Keratinocyte (primary cell): ENCODE measurements around the gene ZBTB7A. TPM values are rescaled to one million over a fixed set of nuclear protein-coding genes. Genes with fewer than 3 reads are reported as not detected.

Experiments used
- DNase-seq: peaks from one replicate; pipeline ENCODE4 v3.0.0-alpha.2; 2011; ENCODE audit warnings: low read depth, missing footprints, low spot score
- FAIRE-seq: peaks from 2 replicates; lab custom pipeline; 2011; peaks lifted over from hg19 to GRCh38; lab: Jason Lieb, UNC
- H2AFZ ChIP-seq: 2 replicates; pipeline ENCODE4 v1.6.0; 2012; ENCODE audit warnings: low read length, control low read depth, inconsistent platforms; ENCODE audit not compliant: control insufficient read depth
- H3K27ac ChIP-seq: 2 replicates; pipeline ENCODE4 v1.5.1; 2011; ENCODE audit warnings: low read length; ENCODE audit not compliant: control insufficient read depth, insufficient read depth
- H3K27me3 ChIP-seq: 3 replicates; pipeline ENCODE4 v1.6.0; 2011; ENCODE audit warnings: low read length; ENCODE audit not compliant: control insufficient read depth, insufficient read depth; ENCODE audit errors: extremely low read depth
- H3K36me3 ChIP-seq, 2 experiments: 2 replicates in 1 of 2; 3 replicates in 1 of 2; pipeline ENCODE4 v1.5.1; 2011; ENCODE audit warnings: low read length in 2 of 2, mild to moderate bottlenecking in 1 of 2; ENCODE audit not compliant: control insufficient read depth in 2 of 2, insufficient read depth in 2 of 2; ENCODE audit errors: extremely low read depth in 1 of 2
- H3K4me1 ChIP-seq: 3 replicates; pipeline ENCODE4 v1.5.1; 2011; ENCODE audit warnings: low read length; ENCODE audit not compliant: control insufficient read depth, insufficient read depth; ENCODE audit errors: extremely low read depth
- H3K4me2 ChIP-seq: 3 replicates; pipeline ENCODE4 v1.6.0; 2011; ENCODE audit warnings: low read depth, low read length; ENCODE audit not compliant: control insufficient read depth, insufficient read depth; ENCODE audit errors: extremely low read depth
- H3K4me3 ChIP-seq, 3 experiments: fragments of 200-600 bp in 1 of 3; sonication (generic) in 1 of 3; 2 replicates in 2 of 3; 3 replicates in 1 of 3; pipeline ENCODE4 v1.5.1; 2011 to 2016; ENCODE audit warnings: low read length in 3 of 3, mild to moderate bottlenecking in 3 of 3, control low read depth in 2 of 3, inconsistent platforms in 1 of 3, low read depth in 1 of 3, mixed read lengths in 1 of 3, mixed run types in 1 of 3, moderate library complexity in 1 of 3; ENCODE audit not compliant: control insufficient read depth in 2 of 3, insufficient read depth in 2 of 3; ENCODE audit errors: extremely low read depth in 1 of 3
- H3K79me2 ChIP-seq: 2 replicates; pipeline ENCODE4 v1.6.0; 2012; ENCODE audit warnings: low read length; ENCODE audit not compliant: control insufficient read depth, insufficient read depth
- H3K9ac ChIP-seq: 3 replicates; pipeline ENCODE4 v1.6.0; 2011; ENCODE audit warnings: low read length; ENCODE audit not compliant: control insufficient read depth, insufficient read depth; ENCODE audit errors: extremely low read depth
- H3K9me1 ChIP-seq: 3 replicates; pipeline ENCODE4 v1.6.0; 2011; ENCODE audit warnings: low read length; ENCODE audit not compliant: control insufficient read depth, insufficient read depth; ENCODE audit errors: extremely low read depth
- H3K9me3 ChIP-seq: 2 replicates; pipeline ENCODE4 v1.5.1; 2012; ENCODE audit warnings: low read depth, low read length; ENCODE audit not compliant: control insufficient read depth
- H4K20me1 ChIP-seq: 3 replicates; pipeline ENCODE4 v1.6.0; 2011; ENCODE audit warnings: low read length; ENCODE audit not compliant: control insufficient read depth, insufficient read depth; ENCODE audit errors: extremely low read depth
- CTCF ChIP-seq, 3 experiments: IDR thresholded peaks in 1 of 3; conservative IDR thresholded peaks in 1 of 3; optimal IDR thresholded peaks in 1 of 3; 2 replicates in 2 of 3; 3 replicates in 1 of 3; pipeline versions ENCODE3 to v1.5.1; 2011; ENCODE audit warnings: low read length in 3 of 3, mild to moderate bottlenecking in 3 of 3, moderate library complexity in 2 of 3, control low read depth in 1 of 3, inconsistent platforms in 1 of 3; ENCODE audit not compliant: insufficient read depth in 2 of 3; ENCODE audit errors: extremely low read depth in 1 of 3
- EZH2 ChIP-seq: IDR thresholded peaks from one replicate; pipeline ENCODE4 v1.6.1; 2012; ENCODE audit warnings: inconsistent platforms, mild to moderate bottlenecking, low read length, moderate library complexity
- dilution Hi-C: fragments of 300-500 bp; cut with MboI; formaldehyde crosslinking; loops from one replicate; pipeline ENCODE4 v1.7.0; 2020; ENCODE audit warnings: low sequenced_read_pairs; ENCODE audit not compliant: extremely low pct_ligation_motif_present
- polyA plus RNA-seq, 5 experiments: library from polyadenylated mRNA; depleted of rRNA in 3 of 5; stranded (reverse) in 3 of 5; stranded (forward) in 1 of 5; unstranded in 1 of 5; fragments of >200 nt; gene quantifications; 1 replicate in 1 of 5; 2 replicates in 3 of 5; 3 replicates in 1 of 5; pipeline versions ENCODE4 v1.2.1 to v1.2.3, GENCODE V29; 2011 to 2012; ENCODE audit warnings: missing spikeins in 2 of 5, low read depth in 1 of 5, low replicate concordance in 1 of 5

The ZBTB7A gene
- polyA plus RNA-seq, 1 donor (not counting 4 experiments of a cell fraction or from before 2014, with no cell fraction given): 3.7 TPM

- H4K20me1 ChIP-seq: no peaks in the 10 kb centered on the region
- no peaks in the 10 kb centered on the region for H3K9me3 ChIP-seq
- no peaks in the 10 kb centered on the region for H3K4me1 ChIP-seq
- no peak overlapping the region for H3K9ac ChIP-seq
- dilution Hi-C loops: no loop called here
- no peaks in the 10 kb centered on the region for H3K27me3 ChIP-seq
- TF ChIP-seq CTCF (optimal IDR thresholded peaks at IDR 0.05 in 1 of 3, IDR thresholded peaks at IDR 0.05 in 1 of 3, conservative IDR thresholded peaks at IDR 0.05 in 1 of 3; ENCODE audit: extremely low read depth in 1 of 3, insufficient read depth in 2 of 3, low read length in 3 of 3): no peak
- no peak for TF ChIP-seq EZH2
- no peaks in the 10 kb centered on the region for H3K9me1 ChIP-seq
- FAIRE-seq (no peak), DNase-seq (no peak)
- peaks cover 6 to 25% of the 10 kb centered on the region in 2 experiments for H3K36me3 ChIP-seq
- no peak overlapping the region for H3K4me3 ChIP-seq
- no peak overlapping the region for H2AFZ ChIP-seq
- no peak overlapping the region for H3K27ac ChIP-seq
- H3K4me2 ChIP-seq: no peak overlapping the region
- no peaks in the 10 kb centered on the region for H3K79me2 ChIP-seq
Observed at GRCh38 chr19:4030981-4031380, 35.7 kb downstream of the ZBTB7A start.

GRCh38 chr19:4030552-4030951 lies 36.1 kb downstream of the ZBTB7A start:
- H3K9ac ChIP-seq: no peak overlapping the region
- H3K4me1 ChIP-seq: no peaks in the 10 kb centered on the region
- H3K27ac ChIP-seq: no peak overlapping the region
- no peak overlapping the region for H3K4me3 ChIP-seq
- no peak for FAIRE-seq
- no peaks in the 10 kb centered on the region for H3K79me2 ChIP-seq
- no peak overlapping the region for H2AFZ ChIP-seq
- DNase-seq: no peak
- H3K27me3 ChIP-seq: no peaks in the 10 kb centered on the region
- TF ChIP-seq EZH2: no peak
- no peak for TF ChIP-seq CTCF (optimal IDR thresholded peaks at IDR 0.05 in 1 of 3, IDR thresholded peaks at IDR 0.05 in 1 of 3, conservative IDR thresholded peaks at IDR 0.05 in 1 of 3; ENCODE audit: extremely low read depth in 1 of 3, insufficient read depth in 2 of 3, low read length in 3 of 3)
- H3K36me3 ChIP-seq: peaks cover 6 to 23% of the 10 kb centered on the region in 2 experiments
- H4K20me1 ChIP-seq: no peaks in the 10 kb centered on the region
- dilution Hi-C loops: no loop called here
- no peak overlapping the region for H3K4me2 ChIP-seq
- H3K9me3 ChIP-seq: no peaks in the 10 kb centered on the region
- no peaks in the 10 kb centered on the region for H3K9me1 ChIP-seq
